GM12878 (cell line): ENCODE results near the gene TUBGCP2. TPM values are rescaled to one million over a fixed set of nuclear protein-coding genes. Genes with fewer than 3 reads are reported as not detected.

Source experiments
- ATAC-seq: fragments of 200-7000 bp; cut with Tn5 transposase; 3 replicates; pipeline ENCODE4 v1.9.1; 2020; ENCODE audit warnings: mild to moderate bottlenecking, moderate library complexity
- BruUV-seq: library from RNA; stranded (reverse); fragments of 400-500 nt; replicated peaks from 2 replicates; lab custom pipeline; 2021; lab: Mats Ljungman, UMichigan
- CTCF ChIA-PET: fragments of 300-600 bp; sonication (Branson Sonifier 250); formaldehyde crosslinking; extraction: SDS; loops from one replicate; lab custom pipeline; 2021; ENCODE audit warnings: inconsistent platforms; lab: Yijun Ruan, JAX
- POLR2A ChIA-PET: fragments of 350-600 bp; formaldehyde crosslinking; extraction: SDS; loops from one replicate; lab custom pipeline; 2021; ENCODE audit warnings: inconsistent platforms; lab: Charles Lee
- RAD21 ChIA-PET: fragments of 300-600 bp; sonication (Branson Sonifier 250); formaldehyde crosslinking; loops from one replicate; lab custom pipeline; 2023; ENCODE audit warnings: antibody characterized with exemption; ENCODE audit not compliant: unreplicated experiment; lab: Charles Lee
- SMC1A ChIA-PET: fragments of 300-600 bp; sonication (Branson Sonifier 250); formaldehyde crosslinking; loops from one replicate; lab custom pipeline; 2023; ENCODE audit not compliant: unreplicated experiment, uncharacterized antibody; lab: Charles Lee
- DNase-seq: peaks from one replicate; pipeline ENCODE4 v3.0.0-alpha.2; 2011; ENCODE audit warnings: low read depth, low spot score
- FAIRE-seq: peaks from 3 replicates; lab custom pipeline; 2011; peaks lifted over from hg19 to GRCh38; lab: Jason Lieb, UNC
- H2AFZ ChIP-seq: 2 replicates; pipeline ENCODE4 v1.6.0; 2011; ENCODE audit warnings: low read depth, low read length, control low read depth; ENCODE audit not compliant: control insufficient read depth
- H3K27ac ChIP-seq: 2 replicates; pipeline ENCODE4 v1.5.1; 2011; ENCODE audit warnings: control low read depth; ENCODE audit not compliant: control insufficient read depth, insufficient read depth
- H3K27me3 ChIP-seq, 2 experiments: replicated peaks in 1 of 2; 2 replicates each; pipeline versions ENCODE4 v1.6.0 to v1.6.1; 2011; ENCODE audit warnings: low read length in 1 of 2; ENCODE audit not compliant: control insufficient read depth in 2 of 2, insufficient read depth in 2 of 2
- H3K36me3 ChIP-seq, 2 experiments: 2 replicates each; pipeline ENCODE4 v1.5.1; 2011; ENCODE audit warnings: low read length in 1 of 2; ENCODE audit not compliant: control insufficient read depth in 2 of 2, insufficient read depth in 2 of 2
- H3K4me1 ChIP-seq: 2 replicates; pipeline ENCODE4 v1.6.1; 2011; ENCODE audit warnings: mild to moderate bottlenecking, low read length, moderate library complexity, mixed read lengths; ENCODE audit not compliant: control insufficient read depth, insufficient read depth
- H3K4me2 ChIP-seq: 2 replicates; pipeline ENCODE4 v1.6.0; 2011; ENCODE audit warnings: control low read depth; ENCODE audit not compliant: control insufficient read depth, insufficient read depth
- H3K4me3 ChIP-seq: fragments of 200-600 bp; sonication (generic); 2 replicates; pipeline ENCODE4 v1.5.1; 2016
- H3K79me2 ChIP-seq: 2 replicates; pipeline ENCODE4 v1.6.0; 2011; ENCODE audit warnings: low read length; ENCODE audit not compliant: control insufficient read depth, insufficient read depth
- H3K9ac ChIP-seq: 2 replicates; pipeline ENCODE4 v1.8.0; 2011; ENCODE audit warnings: low read length, control low read depth, mixed read lengths; ENCODE audit not compliant: control insufficient read depth, insufficient read depth
- H3K9me3 ChIP-seq: replicated peaks from 3 replicates; pipeline ENCODE4 v1.5.1; 2011; ENCODE audit warnings: mild to moderate bottlenecking, low read length; ENCODE audit not compliant: control insufficient read depth, insufficient read depth
- H4K20me1 ChIP-seq: 2 replicates; pipeline ENCODE4 v1.6.0; 2011; ENCODE audit not compliant: control insufficient read depth, insufficient read depth
- BCLAF1 ChIP-seq: fragments of 450-650 bp; IDR thresholded peaks from 2 replicates; pipeline ENCODE4 v1.6.1; 2017; ENCODE audit warnings: antibody characterized with exemption, mild to moderate bottlenecking, moderate library complexity
- E2F8 ChIP-seq: fragments of 450-650 bp; IDR thresholded peaks from 2 replicates; pipeline ENCODE4 v1.6.1; 2018; ENCODE audit warnings: mild to moderate bottlenecking, low read depth, moderate library complexity; ENCODE audit not compliant: partially characterized antibody
- EZH2 ChIP-seq: IDR thresholded peaks from 2 replicates; pipeline ENCODE4 v1.6.1; 2012; ENCODE audit warnings: low read depth, mild to moderate bottlenecking, control low read depth, inconsistent platforms, low read length, borderline replicate concordance; ENCODE audit not compliant: control insufficient read depth
- LARP7 ChIP-seq: fragments of 450-650 bp; IDR thresholded peaks from 2 replicates; pipeline ENCODE4 v1.6.1; 2017; ENCODE audit warnings: mild to moderate bottlenecking
- NFYB ChIP-seq: IDR thresholded peaks from 2 replicates; pipeline ENCODE4 v1.6.1; 2011; ENCODE audit warnings: low read depth, mild to moderate bottlenecking, low read length, improper control_type of control experiment, moderate library complexity; ENCODE audit not compliant: insufficient read depth
- SKIL ChIP-seq: fragments of 450-650 bp; IDR thresholded peaks from 2 replicates; pipeline ENCODE4 v1.6.1; 2017; ENCODE audit warnings: mild to moderate bottlenecking, low read depth, inconsistent platforms; ENCODE audit not compliant: poor library complexity, severe bottlenecking
- ZNF207 ChIP-seq: fragments of 450-650 bp; IDR thresholded peaks from 2 replicates; pipeline ENCODE4 v1.6.1; 2014; ENCODE audit warnings: antibody characterized with exemption, mild to moderate bottlenecking, borderline replicate concordance
- WGBS: methylation state at CpG from one replicate; pipeline ENCODE4 v1.1.6; 2016; ENCODE audit warnings: low lambda C conversion rate; ENCODE audit not compliant: insufficient replicate concordance, insufficient coverage; ENCODE audit errors: missing lambda C conversion rate; 5-methylcytosine and 5-hydroxymethylcytosine counted together
- in situ Hi-C: fragments of 300-500 bp; cut with MboI; formaldehyde crosslinking; loops from 9 replicates; pipeline ENCODE4 v1.14.3; 2018; ENCODE audit warnings: mixed read lengths
- intact Hi-C: fragments of 100-400 bp; cut with micrococcal nuclease; formaldehyde crosslinking; loops from one replicate; pipeline ENCODE4 v1.14.2; 2022; ENCODE audit not compliant: unreplicated experiment
- polyA plus RNA-seq, 11 experiments: library from polyadenylated mRNA; depleted of rRNA in 4 of 11; unstranded in 6 of 11; stranded (reverse) in 5 of 11; fragments of >200 nt; fragmentation: Nextera tagmentation in 4 of 11; fragmentation: Illumina TruSeq in 1 of 11; extraction: Ambion mirVana in 4 of 11; extraction: Trizol in 1 of 11; gene quantifications; 1 replicate in 1 of 11; 2 replicates in 10 of 11; pipeline versions ENCODE4 v1.2.1 to v1.2.3, GENCODE V29; 2011 to 2016; ENCODE audit warnings: inconsistent platforms in 2 of 11, missing spikeins in 2 of 11, low read depth in 1 of 11
- total RNA-seq, 4 experiments: library from RNA; depleted of rRNA in 3 of 4; stranded (reverse); fragments of >200 nt in 3 of 4; fragmentation: Illumina TruSeq in 1 of 4; extraction: Trizol in 1 of 4; gene quantifications; 2 replicates each; pipeline versions ENCODE4 v1.2.1 to v1.2.3, GENCODE V29; 2013 to 2021

The TUBGCP2 gene
- total and polyA plus RNA-seq, 10 of the 15 experiments (the other 5 are each of a cell fraction or from before 2014, with no cell fraction given), result 4.8 to 47.1 (median 34.7) TPM

GRCh38 chr10:133315847-133316246 lies 7.2 kb upstream of the TUBGCP2 start:
- RAD21 ChIA-PET, result no interaction called here
- Histone ChIP-seq H3K79me2 (no peaks in the 10 kb centered on the region), H3K27me3 (no peaks in the 10 kb centered on the region), H4K20me1 (no peaks in the 10 kb centered on the region), H3K4me2 (no peak overlapping the region), H3K4me3 (no peak overlapping the region), H3K9me3 (no peaks in the 10 kb centered on the region; the same call in 2 of the 3 replicates), H3K36me3 (peaks cover 0 to 4% of the 10 kb centered on the region in 2 experiments; a peak in 1 of 4 replicates), H3K27ac (no peak overlapping the region), H3K4me1 (no peaks in the 10 kb centered on the region), H3K9ac (no peak overlapping the region), H2AFZ (no peak overlapping the region)
- no peak for DNase-seq
- 78% methylated on average over 5 of the region's 5 CpGs for WGBS
- intact Hi-C loops (no loop called here), in situ Hi-C loops (no loop called here)
- ATAC-seq, result peak; percentile 46; the same call in 2 of the 3 replicates
- CTCF ChIA-PET, result interaction anchor here (0.6 to 2.8 kb wide), 7 partner anchors 8 to 934 kb away, joined by 3 to 14 read pairs (median 4); partner anchors contain the start of gene ECHS1
- TF ChIP-seq NFYB (peak; percentile 15; the same call in 1 of the 2 replicates), ZNF207 (no peak)
- no peak for FAIRE-seq
- SMC1A ChIA-PET, result interaction anchor here (0.7 kb wide), 1 partner anchor 14 kb away, joined by 3 read pairs; no protein-coding TSS in a partner anchor
- POLR2A ChIA-PET, result no interaction called here
- no TSS peak for BruUV-seq

GRCh38 chr10:133314911-133315310 lies 6.2 kb upstream of the TUBGCP2 start:
- Histone ChIP-seq H3K27ac (no peak overlapping the region), H3K4me1 (no peaks in the 10 kb centered on the region), H3K9ac (no peak overlapping the region), H3K4me2 (no peak overlapping the region), H3K79me2 (no peaks in the 10 kb centered on the region), H3K9me3 (no peaks in the 10 kb centered on the region), H3K4me3 (no peak overlapping the region), H4K20me1 (no peaks in the 10 kb centered on the region), H3K36me3 (peaks cover 0 to 4% of the 10 kb centered on the region in 2 experiments; a peak in 3 of 4 replicates), H2AFZ (no peak overlapping the region), H3K27me3 (no peaks in the 10 kb centered on the region)
- ChIA-PET POLR2A (no interaction called here), SMC1A (interaction anchor here (1.5 kb wide), 1 partner anchor 124 kb away, joined by 3 read pairs; no protein-coding TSS in a partner anchor), CTCF (interaction anchor here (1.0 to 2.8 kb wide), 7 partner anchors 9 to 124 kb away, joined by 3 to 14 read pairs (median 3); partner anchors contain the start of gene ECHS1), RAD21 (interaction anchor here (0.6 kb wide), 1 partner anchor 15 kb away, joined by 3 read pairs; no protein-coding TSS in a partner anchor)
- FAIRE-seq (no peak), DNase-seq (no peak), ATAC-seq (no peak)
- BruUV-seq, result no TSS peak
- 91% methylated on average over 12 of the region's 12 CpGs for WGBS
- in situ Hi-C loops, result no loop called here
- intact Hi-C loops, result no loop called here
- TF ChIP-seq SKIL, result no peak
- TF ChIP-seq BCLAF1, result no peak
- TF ChIP-seq LARP7, result no peak
- TF ChIP-seq EZH2, result no peak
- TF ChIP-seq E2F8, result no peak
